ENCODE measurements around the gene RIGI. TPM values are rescaled to one million over a fixed set of nuclear protein-coding genes. Genes with fewer than 3 reads are reported as not detected.

The RIGI gene
- total and polyA plus RNA-seq, 4 donors, result 4.7 to 12.2 (median 8.6) TPM

DNA sequence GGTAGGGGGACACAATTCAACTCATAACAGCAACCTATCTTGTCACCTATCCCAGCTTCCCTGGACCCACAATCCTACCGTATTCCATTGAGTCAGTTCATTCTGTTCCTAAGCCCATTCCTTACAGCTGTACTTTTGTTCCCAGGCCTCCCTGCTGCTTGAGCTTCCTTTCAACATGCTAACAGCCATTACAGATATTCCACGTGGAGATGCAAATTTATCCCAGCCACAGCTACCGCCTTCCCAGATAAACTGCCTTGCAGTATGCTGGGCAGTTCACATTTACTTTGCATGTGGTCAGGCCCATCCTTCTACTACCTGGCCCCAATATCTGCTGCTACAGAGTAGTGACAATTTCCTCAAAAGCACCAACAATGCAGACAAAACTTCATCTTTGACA is 23.0 kb downstream of the RIGI start:
- H3K27ac ChIP-seq (ENCODE audit: low read depth, low read length), result no peak overlapping the region
- DNase-seq (ENCODE audit: low read depth in 4 of 6, low spot score in 6 of 6), result no peak
- 37% methylated on average over 3 of the region's 3 CpGs for WGBS (ENCODE audit: insufficient coverage)
- H3K27me3 ChIP-seq (ENCODE audit: control insufficient read depth, insufficient read depth, low read length), result no peaks in the 10 kb centered on the region
- H3K4me3 ChIP-seq (ENCODE audit: low read depth, low read length), result no peak overlapping the region
- no peaks in the 10 kb centered on the region for H3K9me3 ChIP-seq (ENCODE audit: control insufficient read depth, insufficient read depth, low read length)
- H3K4me1 ChIP-seq (ENCODE audit: control insufficient read depth, insufficient read depth, low read length), result no peaks in the 10 kb centered on the region
- no peaks in the 10 kb centered on the region for H3K36me3 ChIP-seq (ENCODE audit: control insufficient read depth, insufficient read depth, low read length)

DNA sequence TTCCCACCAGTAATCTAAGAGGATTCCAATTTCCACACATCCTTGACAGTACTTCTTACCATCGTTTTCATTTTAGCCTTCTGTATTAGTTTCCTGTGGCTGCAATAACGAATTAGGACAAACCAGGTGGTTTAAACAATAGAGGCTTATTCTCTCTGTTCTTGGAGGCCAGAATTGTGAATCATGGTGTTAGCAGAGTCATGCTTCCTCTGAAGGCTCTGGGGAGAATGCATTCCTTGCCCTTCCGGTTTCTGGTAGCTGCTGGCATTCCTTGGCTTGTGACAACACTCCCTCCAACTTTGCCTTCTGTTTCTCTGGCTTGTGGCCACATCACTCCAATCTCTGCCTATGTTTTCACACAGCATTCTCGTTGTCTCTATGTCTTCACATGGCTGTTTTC is 23.5 kb downstream of the RIGI start:
- no peaks in the 10 kb centered on the region for H3K9me3 ChIP-seq (ENCODE audit: control insufficient read depth, insufficient read depth, low read length)
- no peaks in the 10 kb centered on the region for H3K36me3 ChIP-seq (ENCODE audit: control insufficient read depth, insufficient read depth, low read length)
- DNase-seq (ENCODE audit: low read depth in 4 of 6, low spot score in 6 of 6), result no peak
- WGBS (ENCODE audit: insufficient coverage), result 70% methylated on average over 2 of the region's 4 CpGs
- H3K27me3 ChIP-seq (ENCODE audit: control insufficient read depth, insufficient read depth, low read length), result no peaks in the 10 kb centered on the region
- no peak overlapping the region for H3K4me3 ChIP-seq (ENCODE audit: low read depth, low read length)
- H3K27ac ChIP-seq (ENCODE audit: low read depth, low read length), result no peak overlapping the region
- no peaks in the 10 kb centered on the region for H3K4me1 ChIP-seq (ENCODE audit: control insufficient read depth, insufficient read depth, low read length)

- H3K36me3 ChIP-seq (ENCODE audit: control insufficient read depth, insufficient read depth, low read length), result no peaks in the 10 kb centered on the region
- no peaks in the 10 kb centered on the region for H3K27me3 ChIP-seq (ENCODE audit: control insufficient read depth, insufficient read depth, low read length)
- H3K4me1 ChIP-seq (ENCODE audit: control insufficient read depth, insufficient read depth, low read length), result no peaks in the 10 kb centered on the region
- DNase-seq (ENCODE audit: low read depth in 4 of 6, low spot score in 6 of 6), result no peak
- H3K4me3 ChIP-seq (ENCODE audit: low read depth, low read length), result no peak overlapping the region
- H3K27ac ChIP-seq (ENCODE audit: low read depth, low read length), result no peak overlapping the region
- no peaks in the 10 kb centered on the region for H3K9me3 ChIP-seq (ENCODE audit: control insufficient read depth, insufficient read depth, low read length)
- WGBS (ENCODE audit: insufficient coverage), result no CpG with 5 or more reads among the region's 1 CpG
These were observed 24.1 kb downstream of the RIGI start for GRCh38 chr9:32501868-32502267.

DNA sequence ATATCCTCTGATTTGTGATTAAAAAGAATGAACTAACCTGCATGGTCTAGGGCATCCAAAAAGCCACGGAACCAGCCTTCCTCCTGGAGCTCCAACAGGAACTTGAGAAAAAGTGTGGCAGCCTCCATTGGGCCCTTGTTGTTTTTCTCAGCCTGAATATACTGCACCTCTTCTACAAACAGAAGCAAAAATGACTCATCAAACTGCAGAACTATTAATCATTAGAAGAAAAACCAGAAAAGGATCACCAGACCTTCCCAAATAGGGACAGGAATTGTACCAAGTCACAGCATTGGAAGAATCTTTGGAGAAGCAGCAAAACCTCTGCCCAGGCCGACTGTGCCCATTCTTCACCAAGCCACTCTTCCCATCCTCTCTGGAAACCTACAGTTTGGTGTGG is 25.2 kb downstream of the RIGI start:
- DNase-seq (ENCODE audit: low read depth in 4 of 6, low spot score in 6 of 6), result no peak
- Histone ChIP-seq H3K4me3 (ENCODE audit: low read depth, low read length) (no peak overlapping the region), H3K9me3 (ENCODE audit: control insufficient read depth, insufficient read depth, low read length) (no peaks in the 10 kb centered on the region), H3K36me3 (ENCODE audit: control insufficient read depth, insufficient read depth, low read length) (no peaks in the 10 kb centered on the region), H3K27me3 (ENCODE audit: control insufficient read depth, insufficient read depth, low read length) (no peaks in the 10 kb centered on the region), H3K4me1 (ENCODE audit: control insufficient read depth, insufficient read depth, low read length) (no peaks in the 10 kb centered on the region), H3K27ac (ENCODE audit: low read depth, low read length) (no peak overlapping the region)
- WGBS (ENCODE audit: insufficient coverage), result 100% methylated on average over 1 of the region's 2 CpGs

DNA sequence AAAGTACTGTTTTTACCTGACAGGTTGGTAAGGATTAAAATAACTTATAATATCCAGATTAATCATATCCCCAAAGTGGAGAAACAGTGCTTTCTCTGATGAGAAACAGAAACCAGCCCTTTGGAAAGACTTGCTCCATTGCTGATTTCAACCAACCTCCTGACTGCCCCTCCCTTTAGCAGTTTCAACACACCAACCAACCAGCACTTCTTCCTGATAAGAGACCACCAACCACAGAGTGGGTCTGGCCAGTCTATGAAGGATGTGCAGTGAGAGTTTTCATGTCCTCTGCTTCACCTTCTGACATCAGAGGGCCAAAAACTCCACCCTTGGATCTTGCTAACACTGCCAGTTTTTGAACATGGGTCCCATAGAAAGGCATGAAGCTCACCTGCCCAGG is 28.1 kb downstream of the RIGI start:
- Histone ChIP-seq H3K27ac (ENCODE audit: low read depth, low read length) (no peak overlapping the region), H3K27me3 (ENCODE audit: control insufficient read depth, insufficient read depth, low read length) (no peaks in the 10 kb centered on the region), H3K4me1 (ENCODE audit: control insufficient read depth, insufficient read depth, low read length) (no peaks in the 10 kb centered on the region), H3K4me3 (ENCODE audit: low read depth, low read length) (no peak overlapping the region), H3K36me3 (ENCODE audit: control insufficient read depth, insufficient read depth, low read length) (no peaks in the 10 kb centered on the region), H3K9me3 (ENCODE audit: control insufficient read depth, insufficient read depth, low read length) (no peaks in the 10 kb centered on the region)
- DNase-seq (ENCODE audit: low read depth in 4 of 6, low spot score in 6 of 6), result no peak

- no peaks in the 10 kb centered on the region for H3K27me3 ChIP-seq (ENCODE audit: control insufficient read depth, insufficient read depth, low read length)
- no peak for DNase-seq (ENCODE audit: low read depth in 4 of 6, low spot score in 6 of 6)
- no peak overlapping the region for H3K4me3 ChIP-seq (ENCODE audit: low read depth, low read length)
- no CpG with 5 or more reads among the region's 3 CpGs for WGBS (ENCODE audit: insufficient coverage)
- no peaks in the 10 kb centered on the region for H3K9me3 ChIP-seq (ENCODE audit: control insufficient read depth, insufficient read depth, low read length)
- H3K4me1 ChIP-seq (ENCODE audit: control insufficient read depth, insufficient read depth, low read length), result no peaks in the 10 kb centered on the region
- H3K36me3 ChIP-seq (ENCODE audit: control insufficient read depth, insufficient read depth, low read length), result peaks cover 1% of the 10 kb centered on the region
- H3K27ac ChIP-seq (ENCODE audit: low read depth, low read length), result no peak overlapping the region
These were observed 35.4 kb downstream of the RIGI start for GRCh38 chr9:32490601-32491000.

GRCh38 chr9:32487981-32488380 is 38.0 kb downstream of the RIGI start:
- no peak for DNase-seq (ENCODE audit: low read depth in 4 of 6, low spot score in 6 of 6)
- Histone ChIP-seq H3K4me3 (ENCODE audit: low read depth, low read length) (no peak overlapping the region), H3K27ac (ENCODE audit: low read depth, low read length) (no peak overlapping the region), H3K36me3 (ENCODE audit: control insufficient read depth, insufficient read depth, low read length) (peaks cover 4% of the 10 kb centered on the region), H3K27me3 (ENCODE audit: control insufficient read depth, insufficient read depth, low read length) (no peaks in the 10 kb centered on the region), H3K4me1 (ENCODE audit: control insufficient read depth, insufficient read depth, low read length) (no peaks in the 10 kb centered on the region), H3K9me3 (ENCODE audit: control insufficient read depth, insufficient read depth, low read length) (no peaks in the 10 kb centered on the region)
- WGBS (ENCODE audit: insufficient coverage), result no CpG with 5 or more reads among the region's 3 CpGs

DNA sequence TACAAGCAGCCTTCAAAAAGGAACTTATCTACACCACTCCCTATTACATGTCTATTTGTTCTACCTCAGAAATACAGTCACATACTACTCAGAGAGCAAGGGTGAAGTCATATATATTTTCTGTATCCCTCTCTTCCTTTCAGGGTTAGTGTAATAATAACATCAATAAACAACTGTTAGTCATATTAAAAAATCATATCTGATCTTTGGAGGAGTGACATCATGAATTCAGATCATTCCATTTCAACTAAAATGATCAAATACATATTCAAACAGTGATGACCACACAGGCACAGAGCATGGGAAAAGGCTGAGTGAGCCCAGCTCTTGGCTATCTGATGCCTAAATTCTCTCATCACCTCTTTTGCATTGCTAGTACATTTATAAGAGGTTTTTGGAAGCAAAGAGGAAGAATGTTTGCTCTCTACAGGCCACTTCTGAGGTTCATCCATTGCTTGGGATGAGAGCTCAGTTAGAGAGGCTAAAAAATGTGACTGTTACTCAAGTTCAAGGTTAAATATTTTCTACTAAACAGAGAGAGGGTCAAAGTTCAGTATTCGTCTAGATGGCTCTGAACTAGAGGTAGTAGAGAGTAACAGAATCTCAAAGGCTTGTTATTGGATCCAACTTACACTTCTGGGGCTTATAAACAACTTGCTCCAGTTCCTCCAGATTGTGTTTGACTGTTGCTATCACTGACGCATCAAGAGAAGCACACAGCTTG is 39.0 kb downstream of the RIGI start:
- DNase-seq (ENCODE audit: low read depth in 4 of 6, low spot score in 6 of 6), result peak in 1 of 6 donors; percentile 38
- H3K4me3 ChIP-seq (ENCODE audit: low read depth, low read length), result no peak overlapping the region
- 100% methylated on average over 1 of the region's 2 CpGs for WGBS (ENCODE audit: insufficient coverage)
- H3K36me3 ChIP-seq (ENCODE audit: control insufficient read depth, insufficient read depth, low read length), result peaks cover 9% of the 10 kb centered on the region
- H3K27ac ChIP-seq (ENCODE audit: low read depth, low read length), result no peak overlapping the region
- H3K27me3 ChIP-seq (ENCODE audit: control insufficient read depth, insufficient read depth, low read length), result no peaks in the 10 kb centered on the region
- no peaks in the 10 kb centered on the region for H3K9me3 ChIP-seq (ENCODE audit: control insufficient read depth, insufficient read depth, low read length)
- no peaks in the 10 kb centered on the region for H3K4me1 ChIP-seq (ENCODE audit: control insufficient read depth, insufficient read depth, low read length)

DNA sequence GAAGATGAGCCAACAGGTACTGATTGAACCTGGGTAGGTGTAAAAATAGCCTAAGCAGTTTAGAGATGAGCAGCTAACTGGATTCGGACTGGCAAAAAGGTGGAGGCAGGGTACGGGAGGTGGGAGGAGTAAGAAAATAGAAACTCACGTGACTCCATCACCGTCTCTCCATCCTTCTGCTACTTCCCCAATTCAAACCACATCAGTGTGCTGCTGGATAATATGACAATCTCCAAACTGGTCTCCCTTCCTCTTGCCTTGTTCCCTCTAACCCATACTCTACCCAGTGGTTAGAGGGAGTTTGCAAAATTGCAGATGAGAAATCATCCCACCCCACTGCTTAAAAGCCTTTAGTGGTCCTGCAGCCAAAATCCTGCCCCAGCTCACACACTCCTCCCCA is 42.7 kb downstream of the RIGI start:
- peaks cover 11% of the 10 kb centered on the region for H3K36me3 ChIP-seq (ENCODE audit: control insufficient read depth, insufficient read depth, low read length)

More for the DNA sequence above, 42.7 kb downstream of the RIGI start:
- no peak overlapping the region for H3K27ac ChIP-seq (ENCODE audit: low read depth, low read length)
- no peak overlapping the region for H3K4me3 ChIP-seq (ENCODE audit: low read depth, low read length)
- no peak for DNase-seq (ENCODE audit: low read depth in 4 of 6, low spot score in 6 of 6)
- WGBS (ENCODE audit: insufficient coverage), result no CpG with 5 or more reads among the region's 4 CpGs
- H3K9me3 ChIP-seq (ENCODE audit: control insufficient read depth, insufficient read depth, low read length), result no peaks in the 10 kb centered on the region
- H3K4me1 ChIP-seq (ENCODE audit: control insufficient read depth, insufficient read depth, low read length), result no peaks in the 10 kb centered on the region
- no peaks in the 10 kb centered on the region for H3K27me3 ChIP-seq (ENCODE audit: control insufficient read depth, insufficient read depth, low read length)

Data from spinal cord (tissue), 10 donors.